HepG2 (cell line): ENCODE measurements around the gene KDM4E. TPM values are rescaled to one million over a fixed set of nuclear protein-coding genes. Genes with fewer than 3 reads are reported as not detected.

ENCODE experiments used
- ATAC-seq: fragments of 200-7000 bp; cut with Tn5 transposase; 3 replicates; pipeline ENCODE4 v1.9.1; 2020; ENCODE audit warnings: mild to moderate bottlenecking, moderate library complexity
- BruUV-seq: library from RNA; stranded (reverse); fragments of 400-500 nt; replicated peaks from 2 replicates; lab custom pipeline; 2021; lab: Mats Ljungman, UMichigan
- CTCF ChIA-PET: fragments of 300-600 bp; formaldehyde crosslinking; extraction: SDS; loops from one replicate; lab custom pipeline; 2021; ENCODE audit warnings: low total read pairs, inconsistent platforms, low intra/inter-chr PET ratio; lab: Yijun Ruan, JAX
- POLR2A ChIA-PET: fragments of 350-600 bp; sonication (Branson Sonifier 250); formaldehyde crosslinking; loops from one replicate; lab custom pipeline; 2020; ENCODE audit warnings: antibody characterized with exemption, inconsistent platforms; lab: Yijun Ruan, JAX
- DNase-seq: peaks from one replicate; pipeline ENCODE4 v3.0.0-alpha.2; 2015; ENCODE audit warnings: low spot score
- FAIRE-seq: peaks from 3 replicates; lab custom pipeline; 2011; peaks lifted over from hg19 to GRCh38; lab: Jason Lieb, UNC
- H2AFZ ChIP-seq: one replicate; pipeline ENCODE4 v1.6.1; 2011; ENCODE audit warnings: low read length, inconsistent platforms
- H3K27ac ChIP-seq: fragments of 300-600 bp; 3 replicates; pipeline ENCODE4 v1.8.0; 2011; ENCODE audit warnings: mixed run types, mild to moderate bottlenecking, mixed read lengths, low read length, inconsistent platforms; ENCODE audit not compliant: insufficient read depth; ENCODE audit errors: extremely low read length
- H3K27me3 ChIP-seq, 2 experiments: fragments of 200-600 bp in 1 of 2; 2 replicates in 1 of 2; 3 replicates in 1 of 2; pipeline versions ENCODE4 v1.6.0 to v1.8.0; 2011; ENCODE audit warnings: low read length in 2 of 2, mild to moderate bottlenecking in 2 of 2, moderate library complexity in 2 of 2, inconsistent platforms in 1 of 2; ENCODE audit not compliant: insufficient read depth in 2 of 2, control insufficient read depth in 1 of 2
- H3K36me3 ChIP-seq, 2 experiments: fragments of 200-600 bp in 1 of 2; replicated peaks in 1 of 2; 2 replicates in 1 of 2; 3 replicates in 1 of 2; pipeline versions ENCODE4 v1.5.1 to v1.8.0; 2011; ENCODE audit warnings: low read length in 2 of 2, inconsistent platforms in 1 of 2; ENCODE audit not compliant: insufficient read depth in 2 of 2, control insufficient read depth in 1 of 2
- H3K4me1 ChIP-seq: 2 replicates; pipeline ENCODE4 v1.5.1; 2012; ENCODE audit warnings: low read length, inconsistent platforms; ENCODE audit not compliant: insufficient read depth
- H3K4me2 ChIP-seq: 2 replicates; pipeline ENCODE4 v1.6.0; 2011; ENCODE audit warnings: low read depth, low read length, inconsistent platforms
- H3K4me3 ChIP-seq, 3 experiments: fragments of 200-600 bp in 1 of 3; sonication (generic), shearing (Covaris generic) in 1 of 3; replicated peaks in 1 of 3; 2 replicates each; pipeline ENCODE4 v1.5.1; 2011 to 2016; ENCODE audit warnings: low read length in 3 of 3, inconsistent platforms in 2 of 3, low read depth in 2 of 3, mild to moderate bottlenecking in 2 of 3, control low read depth in 1 of 3, mixed read lengths in 1 of 3; ENCODE audit not compliant: insufficient read depth in 1 of 3
- H3K79me2 ChIP-seq: one replicate; pipeline ENCODE4 v1.6.1; 2011; ENCODE audit warnings: low read length, inconsistent platforms; ENCODE audit not compliant: insufficient read depth
- H3K9ac ChIP-seq: 2 replicates; pipeline ENCODE4 v1.6.0; 2011; ENCODE audit warnings: mild to moderate bottlenecking, low read depth, low read length, inconsistent platforms; ENCODE audit not compliant: insufficient read depth
- H3K9me3 ChIP-seq: 2 replicates; pipeline ENCODE4 v1.5.1; 2012; ENCODE audit warnings: mild to moderate bottlenecking, low read length
- H4K20me1 ChIP-seq: 2 replicates; pipeline ENCODE4 v1.6.0; 2011; ENCODE audit warnings: inconsistent platforms, mild to moderate bottlenecking, low read length, moderate library complexity; ENCODE audit not compliant: insufficient read depth
- HBP1 ChIP-seq: IDR thresholded peaks from 2 replicates; pipeline ENCODE4 v1.6.1; 2016; ENCODE audit warnings: low read depth, control low read depth
- KDM5A ChIP-seq: fragments of 200-600 bp; sonication (generic); IDR thresholded peaks from 2 replicates; pipeline ENCODE4 v1.7.0; 2018; ENCODE audit warnings: antibody characterized with exemption, mild to moderate bottlenecking, low read length, borderline replicate concordance
- NFYC ChIP-seq: IDR thresholded peaks from 2 replicates; pipeline ENCODE4 v1.6.1; 2016; ENCODE audit warnings: missing genetic modification reagents, missing compliant biosample characterization
- NR1H2 ChIP-seq: sonication (generic); formaldehyde crosslinking; IDR thresholded peaks from 2 replicates; pipeline ENCODE4 v1.8.1; 2022; ENCODE audit warnings: low read depth, missing genetic modification reagents, borderline replicate concordance
- NRL ChIP-seq: sonication (generic); formaldehyde crosslinking; IDR thresholded peaks from 2 replicates; pipeline ENCODE4 v1.5.0; 2020; ENCODE audit warnings: missing genetic modification reagents, mild to moderate bottlenecking, moderate library complexity, borderline replicate concordance
- POLR2A ChIP-seq, 2 experiments: IDR thresholded peaks; 2 replicates each; pipeline ENCODE4 v1.6.1; 2011; ENCODE audit warnings: low read depth in 2 of 2, low read length in 2 of 2, mild to moderate bottlenecking in 1 of 2, moderate library complexity in 1 of 2; ENCODE audit not compliant: insufficient read depth in 1 of 2
- SIX4 ChIP-seq: sonication (generic); formaldehyde crosslinking; IDR thresholded peaks from 2 replicates; pipeline ENCODE4 v1.4.0; 2020; ENCODE audit warnings: missing genetic modification reagents
- SOX5 ChIP-seq: IDR thresholded peaks from 2 replicates; pipeline ENCODE4 v1.6.1; 2016; ENCODE audit warnings: borderline replicate concordance
- TGIF2 ChIP-seq: IDR thresholded peaks from 2 replicates; pipeline ENCODE4 v1.6.1; 2016; ENCODE audit warnings: control low read depth, missing compliant biosample characterization
- ZBTB2 ChIP-seq: sonication (generic); formaldehyde crosslinking; IDR thresholded peaks from 2 replicates; pipeline ENCODE4 v1.8.0; 2022; ENCODE audit warnings: low read depth, missing genetic modification reagents
- ZBTB46 ChIP-seq: sonication (generic); formaldehyde crosslinking; IDR thresholded peaks from 2 replicates; pipeline ENCODE4 v1.4.0; 2020; ENCODE audit warnings: mild to moderate bottlenecking, missing genetic modification reagents, borderline replicate concordance
- ZFP36L2 ChIP-seq: sonication (generic); formaldehyde crosslinking; IDR thresholded peaks from 2 replicates; pipeline ENCODE4 v1.4.0; 2020; ENCODE audit warnings: missing genetic modification reagents
- ZNF484 ChIP-seq: sonication (generic); formaldehyde crosslinking; IDR thresholded peaks from 2 replicates; pipeline ENCODE4 v1.5.1; 2020; ENCODE audit warnings: mild to moderate bottlenecking, low read depth, missing genetic modification reagents, borderline replicate concordance
- ZNF577 ChIP-seq: sonication (generic); formaldehyde crosslinking; IDR thresholded peaks from 2 replicates; pipeline ENCODE4 v1.4.0; 2020; ENCODE audit warnings: mild to moderate bottlenecking, low read depth, missing genetic modification reagents, borderline replicate concordance
- ZNF598 ChIP-seq: sonication (generic); formaldehyde crosslinking; IDR thresholded peaks from 2 replicates; pipeline ENCODE4 v1.5.1; 2020; ENCODE audit warnings: mild to moderate bottlenecking, missing genetic modification reagents, borderline replicate concordance
- ZNF740 ChIP-seq: sonication (generic); formaldehyde crosslinking; IDR thresholded peaks from 2 replicates; pipeline ENCODE4 v1.4.0; 2020; ENCODE audit warnings: missing genetic modification reagents
- ZNF776 ChIP-seq: sonication (generic); formaldehyde crosslinking; IDR thresholded peaks from 2 replicates; pipeline ENCODE4 v1.4.0; 2020; ENCODE audit warnings: mild to moderate bottlenecking, missing genetic modification reagents
- WGBS: methylation state at CpG from one replicate; pipeline ENCODE4 v1.1.6; 2017; ENCODE audit warnings: low lambda C conversion rate; 5-methylcytosine and 5-hydroxymethylcytosine counted together
- in situ Hi-C: cut with HindIII; loops from 2 replicates; pipeline ENCODE4 v1.10.0; 2017; ENCODE audit warnings: low pct_unique_long_range_greater_than_20kb; ENCODE audit not compliant: extremely low pct_ligation_motif_present
- intact Hi-C: fragments of 100-400 bp; cut with micrococcal nuclease; formaldehyde crosslinking; loops from one replicate; pipeline ENCODE4 v1.10.0; 2022; ENCODE audit not compliant: unreplicated experiment
- polyA plus RNA-seq, 8 experiments: library from polyadenylated mRNA; depleted of rRNA in 3 of 8; stranded (reverse) in 7 of 8; unstranded in 1 of 8; fragments of >200 nt; fragmentation: Illumina TruSeq in 4 of 8; extraction: Trizol in 4 of 8; gene quantifications; 2 replicates each; pipeline versions ENCODE4 v1.2.1 to v1.2.3, GENCODE V29; 2011 to 2016; ENCODE audit warnings: low read depth in 4 of 8, missing spikeins in 1 of 8, mixed read lengths in 1 of 8; ENCODE audit not compliant: insufficient read depth in 1 of 8
- total RNA-seq, 5 experiments: library from RNA; depleted of rRNA; stranded (reverse); fragments of >200 nt; fragmentation: Illumina TruSeq; extraction: Trizol; gene quantifications; 2 replicates each; pipeline ENCODE4 v1.2.3, GENCODE V29; 2016; ENCODE audit warnings: low read depth in 1 of 5
- TF ChIP-seq, protein P1 (sequence below): sonication (generic); formaldehyde crosslinking; IDR thresholded peaks from 2 replicates; pipeline ENCODE4 v1.5.1; 2020; ENCODE audit warnings: missing genetic modification reagents, mild to moderate bottlenecking, borderline replicate concordance

KDM4E gene
- total and polyA plus RNA-seq, 2 of the 13 experiments (the other 11 are each of a cell fraction or from before 2014, with no cell fraction given): not detected

- H3K4me1 ChIP-seq: no peaks in the 10 kb centered on the region
- in situ Hi-C loops: no loop called here
Observed at GRCh38 chr11:95058621-95059020, 33.6 kb downstream of the KDM4E start.

More at GRCh38 chr11:95058621-95059020, 33.6 kb downstream of the KDM4E start:
- FAIRE-seq (no peak), ATAC-seq (no peak), DNase-seq (no peak)
- H3K27me3 ChIP-seq: no peaks in the 10 kb centered on the region
- ChIA-PET POLR2A (no interaction called here), CTCF (no interaction called here)
- BruUV-seq: no TSS peak
- H2AFZ ChIP-seq: no peak overlapping the region
- no peaks in the 10 kb centered on the region for H3K9me3 ChIP-seq
- H3K36me3 ChIP-seq: no peaks in the 10 kb centered on the region
- H3K9ac ChIP-seq: no peak overlapping the region
- H3K79me2 ChIP-seq: no peaks in the 10 kb centered on the region
- H3K4me3 ChIP-seq: no peak overlapping the region
- H4K20me1 ChIP-seq: no peaks in the 10 kb centered on the region; the same call in 1 of the 2 replicates
- intact Hi-C loops: no loop called here
- 61% methylated on average over 1 of the region's 1 CpG for WGBS
- TF ChIP-seq ZNF484 (no peak), ZBTB2 (CRISPR knock-in tag) (no peak), ZNF776 (CRISPR knock-in tag) (no peak), SIX4 (no peak), TGIF2 (CRISPR knock-in tag) (no peak), KDM5A (no peak), HBP1 (CRISPR knock-in tag) (no peak), ZNF598 (CRISPR knock-in tag) (no peak), ZNF577 (CRISPR knock-in tag) (no peak), NFYC (CRISPR knock-in tag) (no peak), SOX5 (CRISPR knock-in tag) (no peak), ZNF740 (CRISPR knock-in tag) (no peak), ZFP36L2 (CRISPR knock-in tag) (no peak), NR1H2 (no peak), ZBTB46 (CRISPR knock-in tag) (no peak), POLR2A (IDR thresholded peaks at IDR 0.05; ENCODE audit: insufficient read depth in 1 of 2, low read depth in 2 of 2, low read length in 2 of 2) (no peak), NRL (CRISPR knock-in tag) (no peak)
- TF ChIP-seq, protein P1, sequence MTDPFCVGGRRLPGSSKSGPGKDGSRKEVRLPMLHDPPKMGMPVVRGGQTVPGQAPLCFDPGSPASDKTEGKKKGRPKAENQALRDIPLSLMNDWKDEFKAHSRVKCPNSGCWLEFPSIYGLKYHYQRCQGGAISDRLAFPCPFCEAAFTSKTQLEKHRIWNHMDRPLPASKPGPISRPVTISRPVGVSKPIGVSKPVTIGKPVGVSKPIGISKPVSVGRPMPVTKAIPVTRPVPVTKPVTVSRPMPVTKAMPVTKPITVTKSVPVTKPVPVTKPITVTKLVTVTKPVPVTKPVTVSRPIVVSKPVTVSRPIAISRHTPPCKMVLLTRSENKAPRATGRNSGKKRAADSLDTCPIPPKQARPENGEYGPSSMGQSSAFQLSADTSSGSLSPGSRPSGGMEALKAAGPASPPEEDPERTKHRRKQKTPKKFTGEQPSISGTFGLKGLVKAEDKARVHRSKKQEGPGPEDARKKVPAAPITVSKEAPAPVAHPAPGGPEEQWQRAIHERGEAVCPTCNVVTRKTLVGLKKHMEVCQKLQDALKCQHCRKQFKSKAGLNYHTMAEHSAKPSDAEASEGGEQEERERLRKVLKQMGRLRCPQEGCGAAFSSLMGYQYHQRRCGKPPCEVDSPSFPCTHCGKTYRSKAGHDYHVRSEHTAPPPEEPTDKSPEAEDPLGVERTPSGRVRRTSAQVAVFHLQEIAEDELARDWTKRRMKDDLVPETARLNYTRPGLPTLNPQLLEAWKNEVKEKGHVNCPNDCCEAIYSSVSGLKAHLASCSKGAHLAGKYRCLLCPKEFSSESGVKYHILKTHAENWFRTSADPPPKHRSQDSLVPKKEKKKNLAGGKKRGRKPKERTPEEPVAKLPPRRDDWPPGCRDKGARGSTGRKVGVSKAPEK: no peak
- H3K4me2 ChIP-seq: no peak overlapping the region
- no peak overlapping the region for H3K27ac ChIP-seq
